HCT116 (cell line): ENCODE data around the gene EEF1A2. TPM values are rescaled to one million over a fixed set of nuclear protein-coding genes. Genes with fewer than 3 reads are reported as not detected.

Experiments
- ATAC-seq: fragments of 200-7000 bp; cut with Tn5 transposase; 2 replicates; pipeline ENCODE4 v1.9.1; 2020; ENCODE audit warnings: mild to moderate bottlenecking, moderate library complexity
- BruUV-seq: library from RNA; stranded (reverse); fragments of 400-500 nt; replicated peaks from 2 replicates; lab custom pipeline; 2021; lab: Mats Ljungman, UMichigan
- CTCF ChIA-PET: fragments of 300-600 bp; sonication (Branson Sonifier 250); formaldehyde crosslinking; loops from one replicate; lab custom pipeline; 2021; ENCODE audit warnings: antibody characterized with exemption; lab: Charles Lee
- POLR2A ChIA-PET: fragments of 300-600, 350-600 bp; sonication (Branson Sonifier 250); formaldehyde crosslinking; loops from one replicate; lab custom pipeline; 2021; ENCODE audit warnings: antibody characterized with exemption; lab: Charles Lee
- RAD21 ChIA-PET, 2 experiments: fragments of 300-600 bp; sonication (Branson Sonifier 250); formaldehyde crosslinking; loops; one replicate each; lab custom pipeline; 2023; ENCODE audit warnings: low total read pairs in 2 of 2; ENCODE audit not compliant: uncharacterized antibody in 2 of 2, unreplicated experiment in 2 of 2, low non-redundant PET in 1 of 2; lab: Charles Lee
- DNase-seq: peaks from one replicate; pipeline ENCODE4 v3.0.0-alpha.2; 2010; ENCODE audit warnings: low read depth, low spot score
- H2AFZ ChIP-seq: fragments of 200-600 bp; shearing (Covaris generic), sonication (generic); 2 replicates; pipeline ENCODE4 v1.6.1; 2017; ENCODE audit warnings: low read depth, mixed run types, mixed read lengths, antibody characterized with exemption, low read length; ENCODE audit not compliant: poor library complexity, severe bottlenecking
- H3K27ac ChIP-seq: 2 replicates; pipeline ENCODE4 v1.5.1; 2012; ENCODE audit warnings: low read depth, low read length
- H3K27me3 ChIP-seq: fragments of 200-600 bp; sonication (generic); 2 replicates; pipeline ENCODE4 v1.6.1; 2016; ENCODE audit warnings: mixed run types, low read length, mixed read lengths; ENCODE audit not compliant: insufficient read depth
- H3K36me3 ChIP-seq, 2 experiments: fragments of 200-500 bp in 1 of 2; fragments of 200-600 bp in 1 of 2; sonication (Bioruptor generic) in 1 of 2; sonication (generic) in 1 of 2; 2 replicates each; pipeline versions ENCODE4 v1.5.1 to v1.6.1; 2014 to 2016; ENCODE audit warnings: low read length in 2 of 2, inconsistent platforms in 1 of 2, mixed read lengths in 1 of 2, mixed run types in 1 of 2; ENCODE audit not compliant: insufficient read depth in 2 of 2, control insufficient read depth in 1 of 2
- H3K4me1 ChIP-seq, 2 experiments: fragments of 200-600 bp in 1 of 2; sonication (generic) in 1 of 2; 2 replicates each; pipeline versions ENCODE4 v1.5.1 to v1.6.1; 2012 to 2017; ENCODE audit warnings: low read length in 2 of 2, inconsistent platforms in 1 of 2, mild to moderate bottlenecking in 1 of 2, mixed read lengths in 1 of 2, mixed run types in 1 of 2, moderate library complexity in 1 of 2; ENCODE audit not compliant: insufficient read depth in 2 of 2, control insufficient read depth in 1 of 2
- H3K4me2 ChIP-seq: fragments of 200-600 bp; sonication (generic); 2 replicates; pipeline ENCODE4 v1.6.1; 2017; ENCODE audit warnings: mixed run types, low read length, mixed read lengths
- H3K4me3 ChIP-seq, 2 experiments: fragments of 200-600 bp in 1 of 2; sonication (generic) in 1 of 2; replicated peaks in 1 of 2; 2 replicates each; pipeline ENCODE4 v1.5.1; 2011 to 2016; ENCODE audit warnings: low read length in 2 of 2, control low read depth in 1 of 2, low read depth in 1 of 2, mild to moderate bottlenecking in 1 of 2, mixed read lengths in 1 of 2, mixed run types in 1 of 2
- H3K79me2 ChIP-seq: fragments of 200-600 bp; sonication (generic); 2 replicates; pipeline ENCODE4 v1.6.1; 2017; ENCODE audit warnings: mild to moderate bottlenecking, mixed run types, low read length, moderate library complexity, mixed read lengths; ENCODE audit not compliant: insufficient read depth
- H3K9ac ChIP-seq: fragments of 200-600 bp; sonication (generic); 2 replicates; pipeline ENCODE4 v1.6.1; 2016; ENCODE audit warnings: low read length, mixed read lengths
- H3K9me2 ChIP-seq: fragments of 200-600 bp; sonication (generic), shearing (Covaris generic); 2 replicates; pipeline ENCODE4 v1.6.1; 2017; ENCODE audit warnings: mixed run types, mild to moderate bottlenecking, moderate library complexity; ENCODE audit not compliant: insufficient read depth
- H3K9me3 ChIP-seq, 2 experiments: fragments of 200-500 bp in 1 of 2; fragments of 200-600 bp in 1 of 2; sonication (Bioruptor generic) in 1 of 2; sonication (generic) in 1 of 2; 2 replicates each; pipeline ENCODE4 v1.6.1; 2014 to 2017; ENCODE audit warnings: low read length in 2 of 2, mixed read lengths in 2 of 2, inconsistent platforms in 1 of 2, low read depth in 1 of 2, mild to moderate bottlenecking in 1 of 2, mixed run types in 1 of 2, moderate library complexity in 1 of 2; ENCODE audit not compliant: control insufficient read depth in 1 of 2, insufficient read depth in 1 of 2
- H4K20me1 ChIP-seq: fragments of 200-600 bp; sonication (generic), shearing (Covaris generic); 2 replicates; pipeline ENCODE4 v1.6.1; 2017; ENCODE audit warnings: mixed run types, mild to moderate bottlenecking, moderate library complexity; ENCODE audit not compliant: insufficient read depth
- CBX3 ChIP-seq: IDR thresholded peaks from 2 replicates; pipeline ENCODE4 v1.6.1; 2012; ENCODE audit warnings: low read depth
- CEBPB ChIP-seq: IDR thresholded peaks from 2 replicates; pipeline ENCODE4 v1.6.1; 2012; ENCODE audit warnings: low read depth
- ELF1 ChIP-seq: IDR thresholded peaks from 2 replicates; pipeline ENCODE4 v1.6.1; 2012; ENCODE audit warnings: low read depth, borderline replicate concordance
- FOSL1 ChIP-seq: IDR thresholded peaks from 2 replicates; pipeline ENCODE4 v1.6.1; 2012; ENCODE audit warnings: low read depth
- MAX ChIP-seq: IDR thresholded peaks from 2 replicates; pipeline ENCODE4 v1.6.1; 2012
- POLR2A ChIP-seq: IDR thresholded peaks from 2 replicates; pipeline ENCODE4 v1.7.0; 2011; ENCODE audit warnings: borderline replicate concordance; ENCODE audit not compliant: insufficient read depth, insufficient read length; ENCODE audit errors: extremely low read depth
- POLR2AphosphoS5 ChIP-seq: IDR thresholded peaks from 2 replicates; pipeline ENCODE4 v1.6.1; 2011; ENCODE audit warnings: mild to moderate bottlenecking, low read depth, low read length, moderate library complexity
- SIN3A ChIP-seq: IDR thresholded peaks from 2 replicates; pipeline ENCODE4 v1.6.1; 2012; ENCODE audit warnings: low read depth
- SP1 ChIP-seq: IDR thresholded peaks from 2 replicates; pipeline ENCODE4 v1.6.1; 2012; ENCODE audit warnings: low read depth
- ZFX ChIP-seq: fragments of 450-650 bp; IDR thresholded peaks from 2 replicates; pipeline ENCODE4 v1.6.1; 2017
- intact Hi-C: fragments of 100-400 bp; cut with micrococcal nuclease; formaldehyde crosslinking; loops from 2 replicates; pipeline ENCODE4 v1.10.0; 2022
- total RNA-seq: library from RNA; stranded (reverse); gene quantifications from one replicate; pipeline ENCODE4 v1.2.1, GENCODE V29; 2021; ENCODE audit not compliant: unreplicated experiment
- TF ChIP-seq, protein P1 (sequence below): IDR thresholded peaks from 2 replicates; pipeline ENCODE4 v1.6.1; 2012; ENCODE audit warnings: low read depth

EEF1A2 gene
- total RNA-seq, 1 experiment from 2014 or later, result 454 TPM

DNA sequence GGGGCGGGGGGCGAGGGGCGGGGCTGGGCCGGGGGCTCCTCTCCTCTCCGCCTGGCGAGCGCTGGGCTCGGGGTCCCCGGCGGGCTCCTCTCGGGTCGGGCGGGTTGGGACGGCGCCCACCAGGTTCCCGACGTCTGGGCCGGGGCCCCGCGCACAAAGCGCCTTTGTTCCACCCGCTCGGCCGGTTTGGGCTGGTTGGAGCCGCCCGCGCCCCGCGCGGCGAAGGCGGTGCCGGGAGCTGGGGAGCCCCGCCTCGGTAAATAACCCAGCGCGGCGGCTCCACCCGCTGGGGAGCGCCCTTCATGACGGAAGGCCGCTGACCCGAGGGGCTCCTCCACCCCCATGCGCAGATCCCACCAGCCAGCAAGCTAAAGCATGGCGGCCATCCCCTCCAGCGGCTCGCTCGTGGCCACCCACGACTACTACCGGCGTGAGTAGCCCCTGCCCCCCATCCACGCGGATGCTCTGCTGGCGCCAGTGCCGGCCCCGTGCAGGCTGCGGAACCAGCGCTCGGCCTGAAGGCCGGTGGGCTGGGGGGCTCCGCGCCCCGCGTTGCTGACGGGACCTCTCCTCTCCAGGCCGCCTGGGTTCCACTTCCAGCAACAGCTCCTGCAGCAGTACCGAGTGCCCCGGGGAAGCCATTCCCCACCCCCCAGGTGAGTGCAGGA is 22.2 kb upstream of the EEF1A2 start (continued):
- TF ChIP-seq, protein P1, sequence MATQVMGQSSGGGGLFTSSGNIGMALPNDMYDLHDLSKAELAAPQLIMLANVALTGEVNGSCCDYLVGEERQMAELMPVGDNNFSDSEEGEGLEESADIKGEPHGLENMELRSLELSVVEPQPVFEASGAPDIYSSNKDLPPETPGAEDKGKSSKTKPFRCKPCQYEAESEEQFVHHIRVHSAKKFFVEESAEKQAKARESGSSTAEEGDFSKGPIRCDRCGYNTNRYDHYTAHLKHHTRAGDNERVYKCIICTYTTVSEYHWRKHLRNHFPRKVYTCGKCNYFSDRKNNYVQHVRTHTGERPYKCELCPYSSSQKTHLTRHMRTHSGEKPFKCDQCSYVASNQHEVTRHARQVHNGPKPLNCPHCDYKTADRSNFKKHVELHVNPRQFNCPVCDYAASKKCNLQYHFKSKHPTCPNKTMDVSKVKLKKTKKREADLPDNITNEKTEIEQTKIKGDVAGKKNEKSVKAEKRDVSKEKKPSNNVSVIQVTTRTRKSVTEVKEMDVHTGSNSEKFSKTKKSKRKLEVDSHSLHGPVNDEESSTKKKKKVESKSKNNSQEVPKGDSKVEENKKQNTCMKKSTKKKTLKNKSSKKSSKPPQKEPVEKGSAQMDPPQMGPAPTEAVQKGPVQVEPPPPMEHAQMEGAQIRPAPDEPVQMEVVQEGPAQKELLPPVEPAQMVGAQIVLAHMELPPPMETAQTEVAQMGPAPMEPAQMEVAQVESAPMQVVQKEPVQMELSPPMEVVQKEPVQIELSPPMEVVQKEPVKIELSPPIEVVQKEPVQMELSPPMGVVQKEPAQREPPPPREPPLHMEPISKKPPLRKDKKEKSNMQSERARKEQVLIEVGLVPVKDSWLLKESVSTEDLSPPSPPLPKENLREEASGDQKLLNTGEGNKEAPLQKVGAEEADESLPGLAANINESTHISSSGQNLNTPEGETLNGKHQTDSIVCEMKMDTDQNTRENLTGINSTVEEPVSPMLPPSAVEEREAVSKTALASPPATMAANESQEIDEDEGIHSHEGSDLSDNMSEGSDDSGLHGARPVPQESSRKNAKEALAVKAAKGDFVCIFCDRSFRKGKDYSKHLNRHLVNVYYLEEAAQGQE, result no peak
- TF ChIP-seq ZFX, result peak; percentile 26; the same call in 1 of the 2 replicates

GRCh38 chr20:63520504-63520933 is 21.6 kb upstream of the EEF1A2 start, which contains the start of gene PPDPF:
TSS of gene PPDPF (plus strand) at chr20:63520765. CDS start at chr20:63521309, 544 bp downstream.
- intact Hi-C loops, result no loop called here
- ChIA-PET POLR2A (interaction anchor here (0.6 to 2.1 kb wide), 5 partner anchors 11 to 25 kb away, joined by 3 to 10 read pairs (median 7); partner anchors contain the start of gene PTK6), RAD21 (interaction anchor here (0.6 to 1.1 kb wide), 4 partner anchors 10 to 37 kb away, joined by 3 read pairs; no protein-coding TSS in a partner anchor), CTCF (interaction anchor here (0.8 to 1.9 kb wide), 4 partner anchors 17 to 453 kb away, joined by 4 to 9 read pairs (median 5); partner anchors contain the start of gene PTK6)
- no peaks in the 10 kb centered on the region for H3K27me3 ChIP-seq
- peak within 1 kb of the TSS; percentile 94 for H3K9ac ChIP-seq
- DNase-seq (no peak), ATAC-seq (peak; percentile 77)
- peak within 1 kb of the TSS; percentile 89 to 97 for H3K4me3 ChIP-seq
- peak within 1 kb of the TSS; percentile 93 for H3K4me2 ChIP-seq
- H3K79me2 ChIP-seq, result peaks cover 21% of the 10 kb centered on the region
- H3K36me3 ChIP-seq, result peaks cover 6 to 24% of the 10 kb centered on the region in 2 experiments
- peaks cover 5 to 7% of the 10 kb centered on the region in 2 experiments; a peak in 2 of 4 replicates for H3K9me3 ChIP-seq
- no peaks in the 10 kb centered on the region for H3K9me2 ChIP-seq
- H3K27ac ChIP-seq, result peak within 1 kb of the TSS; percentile 98
- no peaks in the 10 kb centered on the region for H4K20me1 ChIP-seq
- peaks cover 5 to 40% of the 10 kb centered on the region in 2 experiments; a peak in 3 of 4 replicates for H3K4me1 ChIP-seq
- TF ChIP-seq ZFX (peak; percentile 66; the same call in 1 of the 2 replicates), CEBPB (no peak), MAX (peak; percentile 15; the same call in 1 of the 2 replicates), POLR2AphosphoS5 (peak; percentile 95), CBX3 (no peak), SP1 (0 out of 2 replicates have a peak, but pooled peaks have one; percentile 19), ELF1 (no peak), POLR2A (peak; percentile 81), SIN3A (0 out of 2 replicates have a peak, but pooled peaks have one; percentile 57), FOSL1 (no peak)
- BruUV-seq, result no TSS peak
- H2AFZ ChIP-seq, result peak within 1 kb of the TSS; percentile 26
